HCT116 (cell line): Measurements from ENCODE around the gene RETSAT.
"Not testable (repeated sequence)": the region's sequence is repeated elsewhere in the genome, so short reads cannot be mapped to it uniquely, and the experiment has no call there.

ENCODE experiments used
- CTCF ChIP-seq, 3 experiments: fragments of 200-600 bp in 1 of 3; sonication (generic) in 1 of 3; IDR thresholded peaks in 2 of 3; conservative IDR thresholded peaks in 1 of 3; 2 replicates each; pipeline ENCODE4 v1.5.1; 2012 to 2017; ENCODE audit warnings: low read depth in 2 of 3, low read length in 2 of 3, antibody characterized with exemption in 1 of 3, borderline replicate concordance in 1 of 3, control low read depth in 1 of 3, mild to moderate bottlenecking in 1 of 3, mixed read lengths in 1 of 3, mixed run types in 1 of 3, moderate library complexity in 1 of 3; ENCODE audit not compliant: insufficient read depth in 1 of 3
- ELF1 ChIP-seq: IDR thresholded peaks from 2 replicates; pipeline ENCODE4 v1.6.1; 2012; ENCODE audit warnings: low read depth, borderline replicate concordance
- EZH2phosphoT487 ChIP-seq: fragments of 200-600 bp; IDR thresholded peaks from 2 replicates; pipeline ENCODE4 v1.6.1; 2018; ENCODE audit warnings: antibody characterized with exemption, borderline replicate concordance
- MAX ChIP-seq: IDR thresholded peaks from 2 replicates; pipeline ENCODE4 v1.6.1; 2012
- POLR2A ChIP-seq: IDR thresholded peaks from 2 replicates; pipeline ENCODE4 v1.7.0; 2011; ENCODE audit warnings: borderline replicate concordance; ENCODE audit not compliant: insufficient read depth, insufficient read length; ENCODE audit errors: extremely low read depth
- ZBTB33 ChIP-seq: IDR thresholded peaks from 2 replicates; pipeline ENCODE4 v1.6.1; 2011; ENCODE audit warnings: mild to moderate bottlenecking, low read length, moderate library complexity; ENCODE audit not compliant: insufficient replicate concordance; ENCODE audit errors: extremely low read depth

- not testable (repeated sequence) for TF ChIP-seq MAX; ELF1; CTCF (IDR thresholded peaks at IDR 0.05 in 2 of 3, conservative IDR thresholded peaks at IDR 0.05 in 1 of 3; ENCODE audit: borderline replicate concordance in 1 of 3, insufficient read depth in 1 of 3, low read depth in 2 of 3, low read length in 2 of 3); EZH2phosphoT487; POLR2A; ZBTB33
Measured at GRCh38 chr2:85329701-85330100, 24.6 kb downstream of the RETSAT start.
